Naive thymus-derived CD4-positive, alpha-beta T cell (primary cell): ENCODE measurements around the gene RBFOX1. TPM values are rescaled to one million over a fixed set of nuclear protein-coding genes. Genes with fewer than 3 reads are reported as not detected.

Experiments used
- ATAC-seq: fragments of 150-1000 bp; cut with Tn5 transposase; 2 replicates; pipeline ENCODE4 v1.10.0; 2021; ENCODE audit warnings: mild to moderate bottlenecking, moderate library complexity
- CTCF ChIA-PET: fragments of 350-600 bp; sonication (Branson Sonifier 250); formaldehyde crosslinking; loops from one replicate; lab custom pipeline; 2021; ENCODE audit warnings: antibody characterized with exemption; lab: Charles Lee
- POLR2A ChIA-PET: fragments of 350-600 bp; sonication (Branson Sonifier 250); formaldehyde crosslinking; loops from one replicate; lab custom pipeline; 2021; ENCODE audit warnings: antibody characterized with exemption, inconsistent platforms; lab: Charles Lee
- DNase-seq, 9 donors: peaks; one replicate each; pipeline versions ENCODE4 v3.0.0 to v3.0.0-alpha.2; 2020 to 2022; ENCODE audit warnings: mixed read lengths in 1 of 9
- H3K27ac ChIP-seq: one replicate; pipeline ENCODE4 v1.7.0; 2013; ENCODE audit warnings: mild to moderate bottlenecking, low read depth, low read length, moderate library complexity
- H3K27me3 ChIP-seq, 2 donors: one replicate each; pipeline ENCODE4 v1.7.0; 2013; ENCODE audit warnings: low read length in 2 of 2, mild to moderate bottlenecking in 2 of 2, moderate library complexity in 2 of 2; ENCODE audit not compliant: control insufficient read depth in 2 of 2, insufficient read depth in 2 of 2
- H3K36me3 ChIP-seq, 3 experiments: 1 replicate in 2 of 3; 2 replicates in 1 of 3; pipeline ENCODE4 v1.7.0; 2013; ENCODE audit warnings: low read length in 3 of 3, mild to moderate bottlenecking in 3 of 3, moderate library complexity in 1 of 3; ENCODE audit not compliant: insufficient read depth in 3 of 3, control insufficient read depth in 2 of 3
- H3K4me1 ChIP-seq, 2 donors: one replicate each; pipeline ENCODE4 v1.7.0; 2013; ENCODE audit warnings: low read length in 2 of 2, mild to moderate bottlenecking in 2 of 2, moderate library complexity in 1 of 2; ENCODE audit not compliant: control insufficient read depth in 2 of 2, insufficient read depth in 2 of 2
- H3K4me3 ChIP-seq: 2 replicates; pipeline ENCODE4 v1.7.0; 2013; ENCODE audit warnings: mild to moderate bottlenecking, low read length
- H3K9me3 ChIP-seq, 3 experiments: 1 replicate in 2 of 3; 2 replicates in 1 of 3; pipeline ENCODE4 v1.7.0; 2013; ENCODE audit warnings: low read length in 3 of 3; ENCODE audit not compliant: control insufficient read depth in 2 of 3
- H3K27ac Mint-ChIP-seq, 9 donors: one replicate each; pipeline ENCODE4 v1.8.0; 2020 to 2022; ENCODE audit warnings: mixed read lengths in 9 of 9, mild to moderate bottlenecking in 8 of 9, moderate library complexity in 5 of 9, inconsistent platforms in 2 of 9
- H3K27me3 Mint-ChIP-seq, 5 donors: one replicate each; pipeline ENCODE4 v1.8.0; 2021 to 2022; ENCODE audit warnings: mixed read lengths in 5 of 5, mild to moderate bottlenecking in 1 of 5
- H3K36me3 Mint-ChIP-seq, 5 donors: one replicate each; pipeline ENCODE4 v1.8.0; 2020 to 2022; ENCODE audit warnings: mixed read lengths in 5 of 5, mild to moderate bottlenecking in 3 of 5, inconsistent platforms in 1 of 5
- H3K4me1 Mint-ChIP-seq, 7 donors: one replicate each; pipeline ENCODE4 v1.8.0; 2020 to 2022; ENCODE audit warnings: mixed read lengths in 7 of 7, mild to moderate bottlenecking in 3 of 7, inconsistent platforms in 1 of 7
- H3K4me3 Mint-ChIP-seq, 10 donors: one replicate each; pipeline ENCODE4 v1.8.0; 2020 to 2022; ENCODE audit warnings: mild to moderate bottlenecking in 10 of 10, mixed read lengths in 10 of 10, moderate library complexity in 6 of 10, inconsistent platforms in 2 of 10
- H3K9me3 Mint-ChIP-seq, 11 donors: one replicate each; pipeline ENCODE4 v1.8.0; 2020 to 2022; ENCODE audit warnings: mixed read lengths in 11 of 11, mild to moderate bottlenecking in 4 of 11, inconsistent platforms in 1 of 11, moderate library complexity in 1 of 11
- intact Hi-C, 2 donors: fragments of 100-400 bp; cut with micrococcal nuclease; formaldehyde crosslinking; loops; one replicate each; pipeline ENCODE4 v1.15.1; 2023
- polyA plus RNA-seq, 2 donors: library from polyadenylated mRNA; unstranded; fragments of 300-500 nt; fragmentation: Illumina TruSeq; gene quantifications; one replicate each; pipeline ENCODE4 v1.2.3, GENCODE V29; 2021
- total RNA-seq, 6 experiments: library from RNA in 5 of 6; stranded (reverse) in 5 of 6; gene quantifications; 1 replicate in 5 of 6; 2 replicates in 1 of 6; pipeline ENCODE4 v1.2.3 and lab custom pipeline; 2021 to 2026

The RBFOX1 gene
- total and polyA plus RNA-seq, 7 experiments from 2014 or later = not detected

GRCh38 chr16:7646821-7647500, 314.3 kb downstream of the RBFOX1 start:
- ChIA-PET CTCF (no interaction called here), POLR2A (no interaction called here)
- no peak for ATAC-seq
- Histone ChIP-seq H3K4me3 (no peak overlapping the region), H3K36me3 (no peaks in the 10 kb centered on the region), H3K9me3 (no peaks in the 10 kb centered on the region), H3K27ac (no peak overlapping the region), H3K27me3 (no peaks in the 10 kb centered on the region), H3K4me1 (no peaks in the 10 kb centered on the region)
- Mint-ChIP-seq H3K9me3 (peaks cover 4 to 24% (median 9%) of the 10 kb centered on the region in 11 donors), H3K36me3 (peaks cover 0 to 3% (median 0%) of the 10 kb centered on the region in 5 donors), H3K27me3 (no peaks in the 10 kb centered on the region), H3K4me3 (no peak overlapping the region), H3K4me1 (no peaks in the 10 kb centered on the region), H3K27ac (no peak overlapping the region)
- intact Hi-C loops = no loop called here
- DNase-seq = no peak

DNA sequence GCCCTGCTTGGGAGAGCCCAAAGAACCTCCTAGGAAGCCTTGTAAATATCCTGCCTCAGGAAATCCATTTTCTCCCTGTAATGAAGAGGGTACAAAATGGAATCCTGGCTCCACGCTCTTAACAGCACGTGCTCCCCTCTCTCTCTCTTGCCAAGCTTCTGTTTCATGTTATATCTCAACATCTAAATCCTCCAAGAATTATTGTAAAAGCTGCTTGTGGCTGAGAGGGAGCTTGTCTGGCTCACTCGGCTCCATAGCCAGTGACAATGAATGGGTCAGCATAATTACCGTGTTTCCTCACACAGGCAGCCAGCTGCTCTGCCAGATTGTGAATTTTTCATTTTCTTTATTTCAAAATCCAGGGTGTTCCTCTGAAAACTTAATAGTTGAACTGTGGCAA, 317.8 kb downstream of the RBFOX1 start:
- no peaks in the 10 kb centered on the region for H3K4me1 Mint-ChIP-seq
- H3K27me3 Mint-ChIP-seq = no peaks in the 10 kb centered on the region
- H3K27me3 ChIP-seq = no peaks in the 10 kb centered on the region
- no peak overlapping the region for H3K4me3 Mint-ChIP-seq
- H3K27ac ChIP-seq = no peak overlapping the region
- intact Hi-C loops = no loop called here
- no peak overlapping the region for H3K4me3 ChIP-seq
- H3K27ac Mint-ChIP-seq = no peak overlapping the region
- ChIA-PET CTCF (no interaction called here), POLR2A (no interaction called here)
- peaks cover 1 to 21% (median 9%) of the 10 kb centered on the region in 11 donors for H3K9me3 Mint-ChIP-seq
- no peaks in the 10 kb centered on the region for H3K36me3 ChIP-seq
- H3K36me3 Mint-ChIP-seq = peaks cover 0 to 3% (median 0%) of the 10 kb centered on the region in 5 donors
- H3K4me1 ChIP-seq = no peaks in the 10 kb centered on the region
- DNase-seq = no peak
- no peak for ATAC-seq
- H3K9me3 ChIP-seq = no peaks in the 10 kb centered on the region

GRCh38 chr16:7651803-7652570, 319.3 kb downstream of the RBFOX1 start:
- Histone ChIP-seq H3K9me3 (no peaks in the 10 kb centered on the region), H3K27me3 (no peaks in the 10 kb centered on the region), H3K4me1 (no peaks in the 10 kb centered on the region), H3K36me3 (no peaks in the 10 kb centered on the region), H3K4me3 (no peak overlapping the region), H3K27ac (no peak overlapping the region)
- Mint-ChIP-seq H3K27ac (peak overlapping the region in 2 of 9 donors; percentile 32 to 76), H3K9me3 (peaks cover 0 to 23% (median 8%) of the 10 kb centered on the region in 11 donors), H3K4me3 (no peak overlapping the region), H3K27me3 (no peaks in the 10 kb centered on the region), H3K4me1 (no peaks in the 10 kb centered on the region), H3K36me3 (peaks cover 0 to 2% (median 0%) of the 10 kb centered on the region in 5 donors)
- ChIA-PET POLR2A (no interaction called here), CTCF (no interaction called here)
- intact Hi-C loops = no loop called here
- ATAC-seq (no peak), DNase-seq (no peak)

DNA sequence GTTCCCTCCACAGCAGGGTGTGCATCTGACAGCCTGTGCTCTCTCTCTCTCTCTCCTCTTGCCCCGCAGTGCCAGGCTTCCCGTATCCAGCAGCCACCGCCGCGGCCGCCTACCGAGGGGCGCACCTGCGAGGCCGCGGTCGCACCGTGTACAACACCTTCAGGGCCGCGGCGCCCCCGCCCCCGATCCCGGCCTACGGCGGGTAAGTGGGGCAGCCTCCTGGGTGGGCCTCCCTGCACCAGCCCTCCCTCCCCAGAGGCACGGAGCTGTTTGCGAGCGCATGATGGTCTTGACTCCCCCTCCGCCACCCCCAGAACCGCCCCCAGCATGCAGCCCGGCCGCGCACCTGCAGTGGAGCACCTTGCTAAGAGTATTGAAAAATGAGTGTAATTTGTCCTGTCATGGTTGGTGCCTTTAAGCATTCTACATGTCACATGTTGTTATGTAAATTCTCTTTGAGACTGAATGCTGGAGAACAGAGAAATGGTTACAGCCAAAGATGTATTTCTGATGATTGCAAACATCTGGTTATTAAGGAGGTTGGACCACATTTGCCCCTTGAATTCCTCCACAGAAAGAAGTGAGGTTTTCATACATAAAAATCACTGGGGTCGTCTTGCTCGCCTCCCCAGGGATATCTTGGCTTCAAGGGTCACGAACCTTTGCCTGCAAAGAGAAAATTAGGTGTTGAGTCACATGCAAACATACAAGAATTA, 321.3 kb downstream of the RBFOX1 start:
- Histone ChIP-seq H3K36me3 (no peaks in the 10 kb centered on the region), H3K27me3 (no peaks in the 10 kb centered on the region), H3K4me1 (no peaks in the 10 kb centered on the region), H3K27ac (no peak overlapping the region), H3K9me3 (no peaks in the 10 kb centered on the region), H3K4me3 (no peak overlapping the region)
- Mint-ChIP-seq H3K36me3 (no peaks in the 10 kb centered on the region), H3K4me1 (no peaks in the 10 kb centered on the region), H3K4me3 (no peak overlapping the region), H3K27me3 (no peaks in the 10 kb centered on the region), H3K27ac (no peak overlapping the region), H3K9me3 (peaks cover 0 to 28% (median 10%) of the 10 kb centered on the region in 11 donors)
- DNase-seq (no peak), ATAC-seq (no peak)
- intact Hi-C loops = no loop called here
- CTCF ChIA-PET = no interaction called here
- POLR2A ChIA-PET = no interaction called here

DNA sequence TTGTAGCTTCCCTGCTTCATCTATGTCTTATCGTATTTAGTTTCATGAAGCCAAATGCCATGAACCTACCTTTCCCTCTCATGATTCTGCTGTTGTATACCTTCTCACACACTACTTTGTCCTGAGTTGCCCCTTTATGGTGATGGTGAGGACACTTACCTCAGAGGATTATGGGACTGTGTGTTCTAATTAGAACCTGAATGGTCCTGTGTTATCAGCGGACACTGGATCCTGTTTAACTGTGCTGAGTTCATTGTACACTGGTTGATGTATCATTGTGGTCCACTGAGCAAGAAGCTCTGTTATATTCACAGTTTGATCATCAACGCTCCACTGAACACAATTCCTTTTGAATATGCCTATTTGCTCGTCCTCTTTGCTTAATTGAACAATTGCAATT, 343.0 kb downstream of the RBFOX1 start:
- Mint-ChIP-seq H3K36me3 (no peaks in the 10 kb centered on the region), H3K27ac (no peak overlapping the region), H3K4me1 (no peaks in the 10 kb centered on the region), H3K27me3 (no peaks in the 10 kb centered on the region), H3K9me3 (peaks cover 0 to 19% (median 4%) of the 10 kb centered on the region in 11 donors), H3K4me3 (no peak overlapping the region)
- POLR2A ChIA-PET = no interaction called here
- H3K27me3 ChIP-seq = no peaks in the 10 kb centered on the region
- intact Hi-C loops = no loop called here
- H3K27ac ChIP-seq = no peak overlapping the region
- CTCF ChIA-PET = no interaction called here
- H3K36me3 ChIP-seq = no peaks in the 10 kb centered on the region
- H3K4me1 ChIP-seq = no peaks in the 10 kb centered on the region
- H3K4me3 ChIP-seq = no peak overlapping the region
- no peak for DNase-seq
- no peak for ATAC-seq
- H3K9me3 ChIP-seq = no peaks in the 10 kb centered on the region

DNA sequence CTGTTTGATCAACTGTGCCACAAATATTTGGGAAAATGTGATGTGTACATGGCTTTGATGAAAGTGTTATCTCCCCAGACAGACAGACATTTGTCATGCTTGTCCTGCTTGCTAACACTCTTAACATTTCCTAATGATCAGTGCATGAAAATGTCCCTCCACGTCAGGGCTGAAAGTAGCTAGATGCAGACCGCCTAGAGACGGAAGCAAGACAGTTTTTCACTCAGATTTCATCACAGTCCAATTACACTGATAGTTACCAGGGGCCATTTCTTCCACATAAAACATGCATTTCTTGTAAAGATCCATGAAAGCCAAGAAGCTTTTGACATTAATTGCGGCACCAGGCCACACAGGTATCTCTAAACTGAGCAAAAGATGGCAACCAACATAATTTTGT, 347.7 kb downstream of the RBFOX1 start:
- Mint-ChIP-seq H3K36me3 (no peaks in the 10 kb centered on the region), H3K9me3 (peaks cover 0 to 13% (median 3%) of the 10 kb centered on the region in 11 donors), H3K27ac (no peak overlapping the region), H3K27me3 (no peaks in the 10 kb centered on the region), H3K4me3 (no peak overlapping the region), H3K4me1 (no peaks in the 10 kb centered on the region)
- DNase-seq (no peak), ATAC-seq (no peak)
- intact Hi-C loops = no loop called here
- CTCF ChIA-PET = no interaction called here
- Histone ChIP-seq H3K4me3 (no peak overlapping the region), H3K4me1 (no peaks in the 10 kb centered on the region), H3K27me3 (no peaks in the 10 kb centered on the region), H3K9me3 (peaks cover 0 to 4% (median 0%) of the 10 kb centered on the region in 3 experiments), H3K36me3 (no peaks in the 10 kb centered on the region), H3K27ac (no peak overlapping the region)
- POLR2A ChIA-PET = no interaction called here
